Left ventricle myocardium inferior (tissue), 1 donor: ENCODE measurements around the gene KRT79. TPM values are rescaled to one million over a fixed set of nuclear protein-coding genes. Genes with fewer than 3 reads are reported as not detected.

ENCODE experiments used
- DNase-seq: peaks from one replicate; pipeline ENCODE4 v3.0.0-alpha.2; 2020
- H3K27ac ChIP-seq: fragments of 200-600 bp; replicated peaks from 2 replicates; pipeline ENCODE4 v1.8.0; 2021
- H3K27me3 ChIP-seq: fragments of 200-600 bp; 2 replicates; pipeline ENCODE4 v1.8.0; 2021; ENCODE audit warnings: low read depth
- H3K36me3 ChIP-seq: fragments of 200-600 bp; 2 replicates; pipeline ENCODE4 v1.8.0; 2021
- H3K4me1 ChIP-seq: fragments of 200-600 bp; 2 replicates; pipeline ENCODE4 v1.8.0; 2021
- H3K4me3 ChIP-seq: fragments of 200-600 bp; 2 replicates; pipeline ENCODE4 v1.8.0; 2021; ENCODE audit warnings: mild to moderate bottlenecking, moderate library complexity
- H3K9me3 ChIP-seq: fragments of 200-600 bp; replicated peaks from 2 replicates; pipeline ENCODE4 v1.8.0; 2021
- intact Hi-C: fragments of 100-400 bp; cut with micrococcal nuclease; formaldehyde crosslinking; loops from one replicate; pipeline ENCODE4 v1.11.0; 2022
- total RNA-seq: library from RNA; stranded (reverse); fragmentation: NEBNext Ultra II Directional; extraction: Animal tissue kit (Norgen Biotek cat#: 25700); gene quantifications from one replicate; pipeline ENCODE4 v1.2.1, GENCODE V29; 2021
- TF ChIP-seq, protein P1 (sequence below): fragments of 200-600 bp; IDR thresholded peaks from 2 replicates; pipeline ENCODE4 v1.8.0; 2021; ENCODE audit warnings: antibody characterized with exemption, mild to moderate bottlenecking, borderline replicate concordance
- donor health status: DM: no; HTN: yes; CAD: no; lungs with severe emphysema.

Gene KRT79
- total RNA-seq, 1 donor from 2014 or later, result not detected

DNA sequence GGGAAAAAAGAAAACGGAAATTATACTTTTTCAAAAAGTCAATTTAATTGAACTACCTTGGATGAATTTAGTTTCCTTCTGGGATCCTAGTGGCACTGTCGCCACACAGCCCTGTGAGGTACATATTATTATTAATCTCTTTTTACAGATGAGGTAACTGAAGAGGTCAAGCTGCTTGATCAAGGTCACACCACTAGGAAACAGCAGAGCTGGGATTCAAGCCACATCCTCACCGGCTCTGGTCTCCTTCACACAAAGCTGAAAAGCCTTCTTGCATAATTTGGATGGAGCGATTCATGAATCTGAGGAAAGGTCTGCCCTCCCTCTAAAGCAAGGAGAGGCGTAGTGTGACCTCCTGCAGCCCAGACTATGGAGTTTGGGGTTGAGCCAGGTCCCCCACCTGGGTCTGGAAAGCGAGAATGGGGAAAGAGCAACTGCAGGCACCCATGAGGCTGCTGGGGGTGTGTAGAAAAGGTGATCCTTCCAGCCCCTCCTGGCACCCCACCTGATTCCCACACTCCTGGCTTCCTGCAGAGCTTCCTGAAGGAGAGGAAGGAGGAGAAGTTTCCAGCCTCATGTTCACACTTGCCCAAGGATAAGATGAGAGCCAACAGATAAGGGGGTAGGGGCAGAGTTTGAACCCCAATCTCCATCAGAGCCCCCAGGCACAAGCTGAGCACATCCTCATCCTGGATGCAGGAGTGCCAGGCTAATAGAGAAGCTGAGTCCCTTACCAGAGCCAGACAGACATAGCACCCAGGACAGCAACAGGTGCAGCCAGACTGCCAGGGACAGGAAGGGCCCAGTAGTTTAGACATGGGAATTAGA, 3.9 kb upstream of the KRT79 start:
- intact Hi-C loops, result no loop called here
- H3K27ac ChIP-seq, result no peak overlapping the region
- H3K4me1 ChIP-seq, result no peaks in the 10 kb centered on the region
- TF ChIP-seq, protein P1, sequence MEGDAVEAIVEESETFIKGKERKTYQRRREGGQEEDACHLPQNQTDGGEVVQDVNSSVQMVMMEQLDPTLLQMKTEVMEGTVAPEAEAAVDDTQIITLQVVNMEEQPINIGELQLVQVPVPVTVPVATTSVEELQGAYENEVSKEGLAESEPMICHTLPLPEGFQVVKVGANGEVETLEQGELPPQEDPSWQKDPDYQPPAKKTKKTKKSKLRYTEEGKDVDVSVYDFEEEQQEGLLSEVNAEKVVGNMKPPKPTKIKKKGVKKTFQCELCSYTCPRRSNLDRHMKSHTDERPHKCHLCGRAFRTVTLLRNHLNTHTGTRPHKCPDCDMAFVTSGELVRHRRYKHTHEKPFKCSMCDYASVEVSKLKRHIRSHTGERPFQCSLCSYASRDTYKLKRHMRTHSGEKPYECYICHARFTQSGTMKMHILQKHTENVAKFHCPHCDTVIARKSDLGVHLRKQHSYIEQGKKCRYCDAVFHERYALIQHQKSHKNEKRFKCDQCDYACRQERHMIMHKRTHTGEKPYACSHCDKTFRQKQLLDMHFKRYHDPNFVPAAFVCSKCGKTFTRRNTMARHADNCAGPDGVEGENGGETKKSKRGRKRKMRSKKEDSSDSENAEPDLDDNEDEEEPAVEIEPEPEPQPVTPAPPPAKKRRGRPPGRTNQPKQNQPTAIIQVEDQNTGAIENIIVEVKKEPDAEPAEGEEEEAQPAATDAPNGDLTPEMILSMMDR, result no peak
- H3K27me3 ChIP-seq, result peaks cover 90% of the 10 kb centered on the region
- H3K36me3 ChIP-seq, result no peaks in the 10 kb centered on the region
- no peaks in the 10 kb centered on the region for H3K9me3 ChIP-seq
- no peak for DNase-seq
- H3K4me3 ChIP-seq, result no peak overlapping the region

DNA sequence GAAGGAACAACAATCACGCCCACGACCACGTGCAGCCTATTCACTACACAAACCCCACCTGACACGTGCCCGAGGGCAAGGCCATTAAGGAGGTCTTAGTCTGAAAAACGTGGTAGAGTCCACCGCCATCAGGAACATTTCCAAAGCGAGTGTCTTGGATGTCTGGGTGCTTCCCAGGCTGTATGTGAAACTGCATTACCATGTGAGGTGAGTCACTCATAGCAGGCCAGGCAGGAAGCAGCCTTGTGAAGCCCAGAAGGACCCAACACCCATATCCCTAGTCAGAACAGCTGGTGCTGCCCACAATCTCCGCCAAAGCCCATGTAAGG, 3.3 kb upstream of the KRT79 start:
- Histone ChIP-seq H3K9me3 (no peaks in the 10 kb centered on the region), H3K36me3 (no peaks in the 10 kb centered on the region), H3K27me3 (peaks cover 96% of the 10 kb centered on the region), H3K4me1 (no peaks in the 10 kb centered on the region), H3K27ac (no peak overlapping the region), H3K4me3 (no peak overlapping the region)
- TF ChIP-seq, protein P1, result no peak
- intact Hi-C loops, result no loop called here
- no peak for DNase-seq

DNA sequence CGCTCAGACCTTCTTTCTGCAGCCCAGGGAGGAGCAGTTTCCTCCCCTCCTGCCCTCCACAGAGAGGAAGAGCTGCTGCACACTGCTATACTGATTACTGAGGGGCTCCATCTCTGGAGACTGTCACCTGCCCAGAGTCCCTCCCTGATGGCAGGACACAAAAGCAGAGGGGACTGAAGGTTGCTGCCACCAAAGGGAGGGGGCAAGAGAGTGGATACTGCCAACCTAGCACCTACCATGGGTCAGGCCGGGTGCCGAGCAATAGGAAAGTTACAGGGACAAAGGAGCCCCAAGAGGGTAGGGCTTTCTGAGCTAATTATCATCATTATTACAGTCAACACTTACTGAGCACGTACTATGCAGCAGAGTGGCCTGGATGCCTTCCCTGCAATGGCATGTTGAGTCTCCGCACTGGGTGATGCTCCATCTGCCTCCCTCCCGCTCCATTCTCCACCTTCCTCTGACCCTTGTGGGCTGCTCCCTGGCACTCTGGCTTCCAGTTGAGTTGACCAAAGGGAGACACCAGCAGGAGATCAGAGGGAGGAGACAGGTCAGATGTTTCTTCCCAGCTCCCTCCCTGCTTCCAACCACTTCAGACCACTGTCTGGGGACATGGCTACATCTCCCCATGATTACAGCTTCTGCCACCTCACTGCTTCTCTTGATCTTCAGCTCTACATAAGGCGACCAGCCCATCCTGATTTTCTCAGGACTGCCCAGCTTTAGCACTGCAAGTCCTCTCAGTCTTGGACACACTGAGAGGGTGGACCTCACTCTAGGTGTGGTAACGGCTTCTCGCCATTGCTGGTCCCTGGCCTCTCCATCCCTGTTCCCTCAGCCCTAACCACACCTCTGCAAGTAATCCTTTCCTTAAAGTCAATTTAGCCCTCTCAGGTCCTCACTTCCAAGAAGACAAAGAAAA, 2.6 kb upstream of the KRT79 start:
- Histone ChIP-seq H3K36me3 (no peaks in the 10 kb centered on the region), H3K27ac (no peak overlapping the region), H3K4me1 (no peaks in the 10 kb centered on the region), H3K27me3 (peaks cover 96% of the 10 kb centered on the region), H3K4me3 (no peak overlapping the region), H3K9me3 (no peaks in the 10 kb centered on the region)
- intact Hi-C loops, result no loop called here
- DNase-seq, result no peak
- TF ChIP-seq, protein P1, result no peak

DNA sequence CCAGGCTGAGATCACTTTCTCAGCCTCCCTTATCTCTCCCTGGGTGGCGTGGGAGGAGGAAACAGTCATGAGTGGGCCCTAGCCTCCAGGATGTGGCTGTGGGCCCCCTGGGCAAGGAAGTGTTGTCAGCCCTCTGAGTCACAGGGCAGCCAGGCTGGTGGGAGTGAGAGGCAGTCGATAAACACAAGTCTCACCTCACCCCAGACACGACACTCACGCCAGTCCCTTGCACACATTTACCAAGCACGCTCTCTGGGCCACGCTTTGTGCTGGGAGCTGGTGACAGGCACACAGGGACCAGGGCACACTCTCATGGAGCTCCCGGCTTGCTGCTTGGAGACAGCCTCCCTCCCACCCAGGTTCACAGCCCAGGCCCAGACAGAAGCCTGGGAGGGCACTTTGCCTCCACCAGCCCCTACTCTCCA, 1.9 kb upstream of the KRT79 start:
- Histone ChIP-seq H3K4me3 (no peak overlapping the region), H3K36me3 (no peaks in the 10 kb centered on the region), H3K27me3 (peaks cover 94% of the 10 kb centered on the region), H3K27ac (no peak overlapping the region), H3K4me1 (no peaks in the 10 kb centered on the region), H3K9me3 (no peaks in the 10 kb centered on the region)
- no peak for DNase-seq
- TF ChIP-seq, protein P1, result no peak
- intact Hi-C loops, result no loop called here

DNA sequence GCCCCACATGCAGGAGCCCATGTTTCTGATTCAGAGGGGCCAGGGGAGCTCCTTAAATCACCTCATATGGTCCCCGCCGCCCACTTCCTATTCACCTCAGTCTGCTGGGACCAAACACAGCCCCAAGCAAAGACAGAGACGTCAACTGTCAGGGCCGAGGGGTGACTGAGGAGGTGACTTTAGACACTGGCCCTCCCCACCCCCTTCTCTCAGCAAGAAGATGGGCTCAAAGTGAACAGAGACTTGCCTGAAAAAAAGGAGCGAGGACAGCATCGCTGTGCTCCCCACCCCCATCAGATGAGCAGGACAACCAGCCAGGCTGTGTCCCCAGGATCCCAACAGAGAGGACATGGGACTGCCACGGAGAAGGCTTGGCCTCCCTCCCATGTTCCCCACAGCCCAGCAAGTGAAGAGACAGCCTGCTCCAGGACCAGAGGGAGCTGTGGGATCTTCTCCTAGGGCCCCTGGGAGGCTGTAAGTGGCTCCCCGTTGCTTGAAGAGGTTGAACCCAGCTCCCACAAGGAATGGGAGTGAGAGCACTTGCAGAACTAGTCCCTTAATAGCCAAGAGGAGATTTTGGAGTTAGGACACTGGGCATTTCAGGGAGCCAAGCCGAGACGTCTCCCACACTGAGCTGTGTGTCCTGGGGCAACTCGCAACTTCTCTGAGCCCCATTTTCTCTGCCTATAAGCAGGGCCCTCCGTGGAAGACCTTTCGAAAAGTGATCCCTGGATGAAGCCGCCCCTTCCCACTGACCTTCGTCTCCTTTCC, 1.3 kb upstream of the KRT79 start:
- intact Hi-C loops, result no loop called here
- no peaks in the 10 kb centered on the region for H3K4me1 ChIP-seq
- no peak overlapping the region for H3K27ac ChIP-seq
- TF ChIP-seq, protein P1, result no peak
- H3K27me3 ChIP-seq, result peaks cover 93% of the 10 kb centered on the region
- no peaks in the 10 kb centered on the region for H3K36me3 ChIP-seq
- H3K4me3 ChIP-seq, result no peak overlapping the region
- no peaks in the 10 kb centered on the region for H3K9me3 ChIP-seq
- DNase-seq, result no peak
